Liver (tissue), 3 donors: Measurements from ENCODE around the gene CUL1.

Experiments
- CTCF ChIP-seq: fragments of 150-350 bp; IDR thresholded peaks from 2 replicates; pipeline ENCODE4 v1.5.1; 2017; ENCODE audit warnings: improper control_type of control experiment, low read depth, low read length; ENCODE audit not compliant: missing input control
- FOXA1 ChIP-seq: IDR thresholded peaks from 2 replicates; pipeline ENCODE4 v1.6.1; 2016; ENCODE audit warnings: antibody characterized with exemption
- GABPA ChIP-seq, 2 donors: IDR thresholded peaks in 1 of 2; conservative IDR thresholded peaks in 1 of 2; 2 replicates each; pipeline ENCODE4 v1.6.1; 2016; ENCODE audit warnings: antibody characterized with exemption in 2 of 2, mild to moderate bottlenecking in 1 of 2, moderate library complexity in 1 of 2
- HNF4A ChIP-seq, 2 donors: conservative IDR thresholded peaks; 2 replicates each; pipeline ENCODE4 v1.6.1; 2016; ENCODE audit warnings: antibody characterized with exemption in 2 of 2, mild to moderate bottlenecking in 2 of 2
- JUND ChIP-seq, 2 donors: IDR thresholded peaks; 2 replicates each; pipeline ENCODE4 v1.6.1; 2016; ENCODE audit warnings: antibody characterized with exemption in 2 of 2
- NR2F2 ChIP-seq: IDR thresholded peaks from 2 replicates; pipeline ENCODE4 v1.6.1; 2016; ENCODE audit warnings: antibody characterized with exemption
- RAD21 ChIP-seq, 2 donors: IDR thresholded peaks; 2 replicates each; pipeline ENCODE4 v1.6.1; 2016; ENCODE audit warnings: antibody characterized with exemption in 2 of 2, mild to moderate bottlenecking in 2 of 2
- ZBTB33 ChIP-seq: IDR thresholded peaks from 2 replicates; pipeline ENCODE4 v1.6.1; 2016; ENCODE audit warnings: antibody characterized with exemption
- TF ChIP-seq, protein P1 (sequence below): IDR thresholded peaks from 2 replicates; pipeline ENCODE4 v1.6.1; 2016; ENCODE audit warnings: antibody characterized with exemption, mild to moderate bottlenecking
- TF ChIP-seq, protein P2 (sequence below): IDR thresholded peaks from 2 replicates; pipeline ENCODE4 v1.6.1; 2016; ENCODE audit warnings: antibody characterized with exemption
- TF ChIP-seq, protein P3 (sequence below): IDR thresholded peaks from 2 replicates; pipeline ENCODE4 v1.6.1; 2016; ENCODE audit warnings: antibody characterized with exemption
- donor health status: healthy.
- donor health status: healthy.

DNA sequence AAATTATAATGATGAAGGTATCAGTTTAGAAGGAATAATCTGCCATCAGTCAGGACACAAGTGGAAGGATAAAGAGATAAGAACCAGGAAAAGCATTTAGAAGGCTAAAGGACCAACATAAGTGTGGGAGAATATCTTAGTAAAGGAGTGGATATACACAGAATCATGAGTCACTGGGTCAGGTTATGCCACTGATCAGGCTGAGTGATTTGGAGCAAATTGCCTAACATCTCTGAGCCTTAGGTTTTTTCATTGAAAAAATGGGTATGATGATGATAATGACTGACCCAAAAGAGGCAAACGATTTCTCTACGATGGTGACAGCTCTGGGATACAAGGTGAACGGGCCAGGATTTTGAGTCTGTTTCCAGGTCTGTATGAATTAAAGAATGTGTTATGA is 2.8 kb upstream of the CUL1 start:
- TF ChIP-seq CTCF: no peak
- no peak for TF ChIP-seq RAD21 (IDR thresholded peaks at IDR 0.05)
- TF ChIP-seq, protein P1, sequence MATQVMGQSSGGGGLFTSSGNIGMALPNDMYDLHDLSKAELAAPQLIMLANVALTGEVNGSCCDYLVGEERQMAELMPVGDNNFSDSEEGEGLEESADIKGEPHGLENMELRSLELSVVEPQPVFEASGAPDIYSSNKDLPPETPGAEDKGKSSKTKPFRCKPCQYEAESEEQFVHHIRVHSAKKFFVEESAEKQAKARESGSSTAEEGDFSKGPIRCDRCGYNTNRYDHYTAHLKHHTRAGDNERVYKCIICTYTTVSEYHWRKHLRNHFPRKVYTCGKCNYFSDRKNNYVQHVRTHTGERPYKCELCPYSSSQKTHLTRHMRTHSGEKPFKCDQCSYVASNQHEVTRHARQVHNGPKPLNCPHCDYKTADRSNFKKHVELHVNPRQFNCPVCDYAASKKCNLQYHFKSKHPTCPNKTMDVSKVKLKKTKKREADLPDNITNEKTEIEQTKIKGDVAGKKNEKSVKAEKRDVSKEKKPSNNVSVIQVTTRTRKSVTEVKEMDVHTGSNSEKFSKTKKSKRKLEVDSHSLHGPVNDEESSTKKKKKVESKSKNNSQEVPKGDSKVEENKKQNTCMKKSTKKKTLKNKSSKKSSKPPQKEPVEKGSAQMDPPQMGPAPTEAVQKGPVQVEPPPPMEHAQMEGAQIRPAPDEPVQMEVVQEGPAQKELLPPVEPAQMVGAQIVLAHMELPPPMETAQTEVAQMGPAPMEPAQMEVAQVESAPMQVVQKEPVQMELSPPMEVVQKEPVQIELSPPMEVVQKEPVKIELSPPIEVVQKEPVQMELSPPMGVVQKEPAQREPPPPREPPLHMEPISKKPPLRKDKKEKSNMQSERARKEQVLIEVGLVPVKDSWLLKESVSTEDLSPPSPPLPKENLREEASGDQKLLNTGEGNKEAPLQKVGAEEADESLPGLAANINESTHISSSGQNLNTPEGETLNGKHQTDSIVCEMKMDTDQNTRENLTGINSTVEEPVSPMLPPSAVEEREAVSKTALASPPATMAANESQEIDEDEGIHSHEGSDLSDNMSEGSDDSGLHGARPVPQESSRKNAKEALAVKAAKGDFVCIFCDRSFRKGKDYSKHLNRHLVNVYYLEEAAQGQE: no peak
- no peak for TF ChIP-seq HNF4A (conservative IDR thresholded peaks at IDR 0.05)
- no peak for TF ChIP-seq JUND (IDR thresholded peaks at IDR 0.05)
- TF ChIP-seq, protein P2, sequence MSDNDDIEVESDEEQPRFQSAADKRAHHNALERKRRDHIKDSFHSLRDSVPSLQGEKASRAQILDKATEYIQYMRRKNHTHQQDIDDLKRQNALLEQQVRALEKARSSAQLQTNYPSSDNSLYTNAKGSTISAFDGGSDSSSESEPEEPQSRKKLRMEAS: no peak
- no peak for TF ChIP-seq GABPA (IDR thresholded peaks at IDR 0.05 in 1 of 2, conservative IDR thresholded peaks at IDR 0.05 in 1 of 2)
- TF ChIP-seq FOXA1: no peak
- TF ChIP-seq ZBTB33: no peak
- TF ChIP-seq, protein P3, sequence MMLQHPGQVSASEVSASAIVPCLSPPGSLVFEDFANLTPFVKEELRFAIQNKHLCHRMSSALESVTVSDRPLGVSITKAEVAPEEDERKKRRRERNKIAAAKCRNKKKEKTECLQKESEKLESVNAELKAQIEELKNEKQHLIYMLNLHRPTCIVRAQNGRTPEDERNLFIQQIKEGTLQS: no peak
- no peak for TF ChIP-seq NR2F2
